HCT116 (cell line): Measurements from ENCODE around the gene E4F1. TPM values are rescaled to one million over a fixed set of nuclear protein-coding genes. Genes with fewer than 3 reads are reported as not detected.

Experiments used
- ATAC-seq: fragments of 200-7000 bp; cut with Tn5 transposase; 2 replicates; pipeline ENCODE4 v1.9.1; 2020; ENCODE audit warnings: mild to moderate bottlenecking, moderate library complexity
- BruUV-seq: library from RNA; stranded (reverse); fragments of 400-500 nt; replicated peaks from 2 replicates; lab custom pipeline; 2021; lab: Mats Ljungman, UMichigan
- CTCF ChIA-PET: fragments of 300-600 bp; sonication (Branson Sonifier 250); formaldehyde crosslinking; loops from one replicate; lab custom pipeline; 2021; ENCODE audit warnings: antibody characterized with exemption; lab: Charles Lee
- POLR2A ChIA-PET: fragments of 300-600, 350-600 bp; sonication (Branson Sonifier 250); formaldehyde crosslinking; loops from one replicate; lab custom pipeline; 2021; ENCODE audit warnings: antibody characterized with exemption; lab: Charles Lee
- RAD21 ChIA-PET, 2 experiments: fragments of 300-600 bp; sonication (Branson Sonifier 250); formaldehyde crosslinking; loops; one replicate each; lab custom pipeline; 2023; ENCODE audit warnings: low total read pairs in 2 of 2; ENCODE audit not compliant: uncharacterized antibody in 2 of 2, unreplicated experiment in 2 of 2, low non-redundant PET in 1 of 2; lab: Charles Lee
- DNase-seq: peaks from one replicate; pipeline ENCODE4 v3.0.0-alpha.2; 2010; ENCODE audit warnings: low read depth, low spot score
- H2AFZ ChIP-seq: fragments of 200-600 bp; shearing (Covaris generic), sonication (generic); 2 replicates; pipeline ENCODE4 v1.6.1; 2017; ENCODE audit warnings: low read depth, mixed run types, mixed read lengths, antibody characterized with exemption, low read length; ENCODE audit not compliant: poor library complexity, severe bottlenecking
- H3K27ac ChIP-seq: 2 replicates; pipeline ENCODE4 v1.5.1; 2012; ENCODE audit warnings: low read depth, low read length
- H3K27me3 ChIP-seq: fragments of 200-600 bp; sonication (generic); 2 replicates; pipeline ENCODE4 v1.6.1; 2016; ENCODE audit warnings: mixed run types, low read length, mixed read lengths; ENCODE audit not compliant: insufficient read depth
- H3K36me3 ChIP-seq, 2 experiments: fragments of 200-500 bp in 1 of 2; fragments of 200-600 bp in 1 of 2; sonication (Bioruptor generic) in 1 of 2; sonication (generic) in 1 of 2; 2 replicates each; pipeline versions ENCODE4 v1.5.1 to v1.6.1; 2014 to 2016; ENCODE audit warnings: low read length in 2 of 2, inconsistent platforms in 1 of 2, mixed read lengths in 1 of 2, mixed run types in 1 of 2; ENCODE audit not compliant: insufficient read depth in 2 of 2, control insufficient read depth in 1 of 2
- H3K4me1 ChIP-seq, 2 experiments: fragments of 200-600 bp in 1 of 2; sonication (generic) in 1 of 2; 2 replicates each; pipeline versions ENCODE4 v1.5.1 to v1.6.1; 2012 to 2017; ENCODE audit warnings: low read length in 2 of 2, inconsistent platforms in 1 of 2, mild to moderate bottlenecking in 1 of 2, mixed read lengths in 1 of 2, mixed run types in 1 of 2, moderate library complexity in 1 of 2; ENCODE audit not compliant: insufficient read depth in 2 of 2, control insufficient read depth in 1 of 2
- H3K4me2 ChIP-seq: fragments of 200-600 bp; sonication (generic); 2 replicates; pipeline ENCODE4 v1.6.1; 2017; ENCODE audit warnings: mixed run types, low read length, mixed read lengths
- H3K4me3 ChIP-seq, 2 experiments: fragments of 200-600 bp in 1 of 2; sonication (generic) in 1 of 2; replicated peaks in 1 of 2; 2 replicates each; pipeline ENCODE4 v1.5.1; 2011 to 2016; ENCODE audit warnings: low read length in 2 of 2, control low read depth in 1 of 2, low read depth in 1 of 2, mild to moderate bottlenecking in 1 of 2, mixed read lengths in 1 of 2, mixed run types in 1 of 2
- H3K79me2 ChIP-seq: fragments of 200-600 bp; sonication (generic); 2 replicates; pipeline ENCODE4 v1.6.1; 2017; ENCODE audit warnings: mild to moderate bottlenecking, mixed run types, low read length, moderate library complexity, mixed read lengths; ENCODE audit not compliant: insufficient read depth
- H3K9ac ChIP-seq: fragments of 200-600 bp; sonication (generic); 2 replicates; pipeline ENCODE4 v1.6.1; 2016; ENCODE audit warnings: low read length, mixed read lengths
- H3K9me2 ChIP-seq: fragments of 200-600 bp; sonication (generic), shearing (Covaris generic); 2 replicates; pipeline ENCODE4 v1.6.1; 2017; ENCODE audit warnings: mixed run types, mild to moderate bottlenecking, moderate library complexity; ENCODE audit not compliant: insufficient read depth
- H3K9me3 ChIP-seq, 2 experiments: fragments of 200-500 bp in 1 of 2; fragments of 200-600 bp in 1 of 2; sonication (Bioruptor generic) in 1 of 2; sonication (generic) in 1 of 2; 2 replicates each; pipeline ENCODE4 v1.6.1; 2014 to 2017; ENCODE audit warnings: low read length in 2 of 2, mixed read lengths in 2 of 2, inconsistent platforms in 1 of 2, low read depth in 1 of 2, mild to moderate bottlenecking in 1 of 2, mixed run types in 1 of 2, moderate library complexity in 1 of 2; ENCODE audit not compliant: control insufficient read depth in 1 of 2, insufficient read depth in 1 of 2
- H4K20me1 ChIP-seq: fragments of 200-600 bp; sonication (generic), shearing (Covaris generic); 2 replicates; pipeline ENCODE4 v1.6.1; 2017; ENCODE audit warnings: mixed run types, mild to moderate bottlenecking, moderate library complexity; ENCODE audit not compliant: insufficient read depth
- CBX3 ChIP-seq: IDR thresholded peaks from 2 replicates; pipeline ENCODE4 v1.6.1; 2012; ENCODE audit warnings: low read depth
- JUND ChIP-seq: IDR thresholded peaks from 2 replicates; pipeline ENCODE4 v1.6.1; 2012
- TCF7L2 ChIP-seq: IDR thresholded peaks from 2 replicates; pipeline ENCODE4 v1.7.0; 2011; ENCODE audit warnings: borderline replicate concordance, inconsistent platforms; ENCODE audit not compliant: insufficient read depth, insufficient read length; ENCODE audit errors: extremely low read depth
- ZBTB33 ChIP-seq: IDR thresholded peaks from 2 replicates; pipeline ENCODE4 v1.6.1; 2011; ENCODE audit warnings: mild to moderate bottlenecking, low read length, moderate library complexity; ENCODE audit not compliant: insufficient replicate concordance; ENCODE audit errors: extremely low read depth
- ZNF274 ChIP-seq: fragments of 200-500 bp; sonication (Bioruptor generic); IDR thresholded peaks from 2 replicates; pipeline ENCODE4 v1.6.1; 2014; ENCODE audit warnings: mild to moderate bottlenecking, low read depth, low read length, inconsistent platforms
- intact Hi-C: fragments of 100-400 bp; cut with micrococcal nuclease; formaldehyde crosslinking; loops from 2 replicates; pipeline ENCODE4 v1.10.0; 2022
- total RNA-seq: library from RNA; stranded (reverse); gene quantifications from one replicate; pipeline ENCODE4 v1.2.1, GENCODE V29; 2021; ENCODE audit not compliant: unreplicated experiment

The E4F1 gene
- total RNA-seq, 1 experiment from 2014 or later, result 40.7 TPM

GRCh38 chr16:2191446-2191706, 32.0 kb upstream of the E4F1 start (continued):
- no peak for TF ChIP-seq TCF7L2

- Histone ChIP-seq H3K9me3 (no peaks in the 10 kb centered on the region), H3K4me3 (no peak overlapping the region), H3K4me1 (peaks cover 5 to 19% of the 10 kb centered on the region in 2 experiments), H3K27me3 (no peaks in the 10 kb centered on the region), H4K20me1 (no peaks in the 10 kb centered on the region), H3K79me2 (no peaks in the 10 kb centered on the region), H2AFZ (no peak overlapping the region), H3K9me2 (no peaks in the 10 kb centered on the region), H3K27ac (no peak overlapping the region), H3K4me2 (peak overlapping the region; percentile 88), H3K9ac (no peak overlapping the region), H3K36me3 (no peaks in the 10 kb centered on the region)
- peak; percentile 5 for ATAC-seq
- no TSS peak for BruUV-seq
- ChIA-PET CTCF (interaction anchor here (0.7 to 3.5 kb wide), 8 partner anchors 11 to 680 kb away, joined by 3 to 24 read pairs (median 5); partner anchors contain the start of genes ECI1, MLST8, PGP and TBC1D24), RAD21 (interaction anchor here (0.8 to 1.6 kb wide), 5 partner anchors 20 to 307 kb away, joined by 3 to 6 read pairs (median 5); partner anchors contain the start of genes ECI1 (in 1 of the 2) and PGP (in 1 of the 2)), POLR2A (interaction anchor here (1.0 to 1.6 kb wide), 4 partner anchors 29 to 57 kb away, joined by 4 to 11 read pairs (median 6); partner anchors contain the start of genes E4F1, ECI1 and TRAF7)
- intact Hi-C loops, result loop anchor here (2.0 to 10.0 kb wide), 2 partner anchors 57 to 311 kb away; partner anchors contain the start of gene ECI1
- no peak for DNase-seq
- no peak for TF ChIP-seq ZBTB33
- TF ChIP-seq ZNF274, result no peak
- TF ChIP-seq CBX3, result no peak
- no peak for TF ChIP-seq TCF7L2
- no peak for TF ChIP-seq JUND
Observed at GRCh38 chr16:2194166-2194834, 29.1 kb upstream of the E4F1 start.
